Stimulated activated CD4-positive, alpha-beta T cell treated with anti-CD3 and anti-CD28 coated beads, Interleukin-1b, Interleukin-23, amount 100 ng/mL, for 24 hours (primary cell): ENCODE measurements around the gene SRGAP1.
"Not testable (repeated sequence)": the region's sequence is repeated elsewhere in the genome, so short reads cannot be mapped to it uniquely, and the experiment has no call there.

Source experiments
- DNase-seq, 4 experiments: peaks; one replicate each; pipeline ENCODE4 v3.0.0-alpha.2; 2020; ENCODE audit warnings: low read depth in 4 of 4, low spot score in 1 of 4

SRGAP1 gene

GRCh38 chr12:64107776-64108175 is 263.3 kb downstream of the SRGAP1 start:
- no peak for DNase-seq

DNA sequence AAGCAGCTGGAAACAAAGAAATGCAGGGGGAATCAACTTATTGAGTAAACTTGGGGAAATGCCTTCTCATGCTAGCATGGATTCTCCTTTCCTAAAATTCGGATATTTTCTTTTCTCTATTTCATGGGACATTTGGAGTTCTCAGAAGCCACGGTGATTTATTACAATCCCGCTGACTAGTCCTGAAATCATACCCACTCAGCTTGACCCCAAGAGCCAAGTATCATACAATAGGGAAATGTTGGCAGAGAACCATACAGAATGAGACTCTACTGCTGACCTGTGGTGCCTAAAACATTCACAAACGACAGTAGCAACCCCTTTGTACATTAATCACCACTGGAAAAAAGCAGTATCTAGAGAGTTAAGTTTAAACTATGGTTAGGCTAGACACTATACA is 265.2 kb downstream of the SRGAP1 start:
- no peak for DNase-seq

DNA sequence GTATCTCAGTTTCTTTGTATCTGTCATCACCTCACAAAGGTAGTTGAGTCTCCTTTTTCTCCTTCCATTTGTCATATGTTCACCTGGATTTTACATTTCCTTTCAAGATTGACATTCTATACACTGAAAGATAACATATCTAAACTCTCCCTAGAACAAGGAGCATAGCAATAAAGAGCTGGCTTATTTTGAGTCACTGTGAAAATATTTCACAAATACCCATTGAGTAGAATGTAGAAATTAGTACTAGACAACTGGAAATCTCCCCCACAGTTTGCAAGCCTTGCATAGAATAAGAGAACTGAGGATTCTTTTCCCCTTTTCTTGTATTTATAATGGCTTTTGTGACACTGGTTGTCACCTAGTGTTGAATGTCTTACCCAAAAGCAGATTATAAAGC is 266.4 kb downstream of the SRGAP1 start:
- DNase-seq: no peak

GRCh38 chr12:64116969-64117368 is 272.5 kb downstream of the SRGAP1 start:
- DNase-seq: no peak

- no peak for DNase-seq
These were observed 276.1 kb downstream of the SRGAP1 start for GRCh38 chr12:64120568-64120967.

DNA sequence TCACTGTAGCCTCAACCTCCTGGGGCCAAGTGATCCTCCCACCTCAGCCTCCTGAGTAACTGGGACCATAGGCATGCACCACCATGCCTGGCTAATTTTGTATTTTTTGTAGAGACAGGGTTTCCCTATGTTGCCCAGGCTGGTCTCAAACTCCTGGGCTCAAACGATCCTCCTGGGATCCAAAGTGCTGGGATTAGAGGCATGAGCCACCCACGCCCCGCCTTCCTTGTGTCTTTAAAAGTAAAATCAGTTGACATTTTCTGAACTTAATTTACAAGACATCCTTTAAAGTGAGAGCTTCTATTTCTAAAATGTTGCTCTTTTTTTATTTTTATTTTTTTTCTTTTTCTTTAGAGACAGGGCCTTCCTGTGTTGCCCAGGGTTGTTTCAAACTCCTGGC is 276.6 kb downstream of the SRGAP1 start:
- not testable (repeated sequence) for DNase-seq

- no peak for DNase-seq
These were observed 277.7 kb downstream of the SRGAP1 start for GRCh38 chr12:64122154-64122553.

- no peak for DNase-seq
These were observed 278.5 kb downstream of the SRGAP1 start for GRCh38 chr12:64122995-64123394.

GRCh38 chr12:64123448-64123847 is 278.9 kb downstream of the SRGAP1 start:
- DNase-seq: no peak

- no peak for DNase-seq
These were observed 280.2 kb downstream of the SRGAP1 start for GRCh38 chr12:64124511-64125197.

GRCh38 chr12:64125913-64126312 is 281.4 kb downstream of the SRGAP1 start:
- DNase-seq: no peak

DNA sequence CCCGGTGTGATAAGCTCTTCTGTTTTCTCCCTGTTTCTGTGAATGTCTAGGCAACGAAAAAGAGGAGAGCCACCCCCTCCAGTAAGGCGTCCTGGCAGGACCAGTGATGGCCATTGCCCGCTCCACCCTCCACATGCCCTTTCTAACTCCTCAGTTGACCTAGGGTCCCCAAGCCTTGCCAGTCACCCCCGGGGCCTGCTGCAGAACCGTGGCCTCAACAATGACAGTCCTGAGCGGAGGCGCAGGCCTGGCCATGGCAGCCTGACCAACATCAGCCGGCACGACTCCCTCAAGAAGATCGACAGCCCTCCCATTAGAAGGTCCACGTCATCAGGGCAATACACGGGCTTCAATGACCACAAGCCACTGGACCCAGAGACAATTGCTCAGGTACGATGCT is 283.3 kb downstream of the SRGAP1 start:
- no peak for DNase-seq

DNA sequence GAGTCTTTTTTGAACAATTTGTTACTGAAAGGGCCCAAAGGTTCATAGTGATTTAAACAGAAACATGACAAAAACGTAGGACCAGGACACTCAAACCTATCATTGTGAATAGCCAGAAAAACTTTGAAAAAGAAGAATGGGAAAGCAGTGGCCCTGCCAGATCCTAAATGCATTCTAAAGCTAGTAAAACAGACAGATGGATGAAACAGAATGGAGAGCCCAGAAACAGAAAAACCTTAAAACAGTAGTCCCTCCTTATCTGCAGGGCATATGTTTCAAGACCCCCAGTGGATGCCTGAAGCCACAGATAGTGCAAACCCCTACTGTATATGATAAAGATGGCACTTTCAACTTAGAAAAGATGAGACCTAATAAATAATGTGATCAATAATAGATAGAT is 283.9 kb downstream of the SRGAP1 start:
- DNase-seq: no peak

DNA sequence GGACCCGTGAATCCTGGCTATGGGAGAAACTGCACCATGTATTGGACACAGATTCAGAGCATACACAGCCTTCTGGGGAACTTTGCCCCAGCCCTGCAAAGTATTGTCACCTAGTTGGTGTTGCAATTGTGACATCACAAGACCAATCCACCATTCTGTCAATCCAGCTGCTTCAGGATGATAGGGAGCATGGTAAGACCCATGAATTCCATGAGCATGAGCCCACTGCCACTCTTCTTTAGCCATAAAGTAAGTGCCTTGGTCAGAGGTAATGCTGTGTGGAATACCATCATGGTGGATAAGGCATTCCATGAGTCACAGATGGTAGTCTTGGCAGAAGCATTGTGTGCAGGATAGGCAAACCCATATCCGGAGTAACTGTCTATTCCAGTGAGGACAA is 286.0 kb downstream of the SRGAP1 start:
- not testable (repeated sequence) for DNase-seq

GRCh38 chr12:64131456-64131855 is 287.0 kb downstream of the SRGAP1 start:
- not testable (repeated sequence) for DNase-seq

DNA sequence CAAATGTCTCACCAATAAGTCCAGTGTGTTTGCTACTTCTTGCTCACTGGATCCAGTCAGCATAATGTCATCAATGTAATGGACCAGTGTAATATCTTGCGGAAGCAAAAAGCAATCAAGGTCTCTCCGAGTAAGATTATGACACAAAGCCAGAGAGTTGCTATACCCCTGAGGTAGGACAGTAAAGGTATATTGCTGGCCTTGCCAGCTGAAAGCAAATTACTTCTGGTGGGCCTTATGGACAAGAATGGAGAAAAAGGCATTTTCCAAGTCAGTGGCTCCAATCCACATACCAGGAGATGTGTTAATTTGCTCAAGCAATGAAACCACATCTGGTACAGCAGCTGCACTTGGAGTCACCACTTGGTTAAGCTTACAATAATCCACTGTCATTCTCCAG is 288.2 kb downstream of the SRGAP1 start:
- not testable (repeated sequence) for DNase-seq

DNA sequence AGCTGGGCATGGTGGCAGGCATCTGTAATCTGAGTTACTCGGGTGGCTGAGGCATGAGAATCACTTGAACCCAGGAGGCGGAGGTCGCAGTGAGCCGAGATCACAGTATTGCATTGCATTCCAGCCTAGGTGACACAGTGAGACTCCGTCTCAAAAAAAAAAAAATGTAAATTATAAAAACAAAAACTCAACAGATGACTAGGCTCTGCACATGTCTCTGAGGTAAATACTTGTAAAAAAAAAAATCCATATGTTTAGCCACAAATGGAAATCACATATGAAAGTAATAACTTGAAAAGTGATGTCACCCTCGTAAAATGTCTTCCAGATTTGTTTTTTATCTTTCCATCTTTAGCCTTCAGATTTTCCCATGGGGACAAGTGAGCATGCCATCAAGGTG is 292.6 kb downstream of the SRGAP1 start:
- no peak for DNase-seq

DNA sequence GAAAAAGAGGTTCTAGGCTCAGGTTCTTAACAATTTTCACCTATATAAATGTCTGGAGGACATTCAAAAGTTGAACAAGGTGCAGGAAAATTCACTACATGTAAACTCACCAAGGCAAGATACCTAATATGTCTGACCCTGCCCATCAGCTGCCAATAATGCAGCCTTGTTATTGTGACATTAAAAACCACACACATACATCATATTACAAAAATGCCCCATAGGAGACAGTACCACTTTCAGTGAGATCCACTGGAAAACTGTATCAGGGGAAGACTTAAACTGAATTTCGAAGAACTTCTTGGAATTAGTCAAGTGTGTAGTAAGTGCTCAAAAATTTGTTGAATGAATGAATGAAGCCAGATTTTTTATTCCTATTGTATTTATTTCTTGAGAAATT is 294.5 kb downstream of the SRGAP1 start:
- no peak for DNase-seq

DNA sequence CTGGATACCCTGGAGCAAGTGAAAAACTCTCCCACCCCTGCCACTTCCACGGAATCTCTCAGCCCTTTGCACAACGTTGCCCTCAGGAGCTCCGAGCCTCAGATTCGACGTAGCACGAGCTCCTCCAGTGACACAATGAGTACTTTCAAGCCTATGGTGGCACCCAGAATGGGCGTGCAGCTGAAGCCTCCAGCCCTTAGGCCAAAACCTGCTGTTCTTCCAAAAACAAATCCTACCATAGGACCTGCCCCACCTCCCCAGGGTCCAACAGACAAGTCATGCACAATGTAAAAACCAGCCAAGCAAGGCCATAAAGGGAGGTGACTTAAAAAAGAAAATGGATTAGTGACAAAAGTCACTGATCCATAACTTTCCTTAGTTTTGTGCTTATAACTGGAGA is 297.9 kb downstream of the SRGAP1 start:
- DNase-seq: no peak

DNA sequence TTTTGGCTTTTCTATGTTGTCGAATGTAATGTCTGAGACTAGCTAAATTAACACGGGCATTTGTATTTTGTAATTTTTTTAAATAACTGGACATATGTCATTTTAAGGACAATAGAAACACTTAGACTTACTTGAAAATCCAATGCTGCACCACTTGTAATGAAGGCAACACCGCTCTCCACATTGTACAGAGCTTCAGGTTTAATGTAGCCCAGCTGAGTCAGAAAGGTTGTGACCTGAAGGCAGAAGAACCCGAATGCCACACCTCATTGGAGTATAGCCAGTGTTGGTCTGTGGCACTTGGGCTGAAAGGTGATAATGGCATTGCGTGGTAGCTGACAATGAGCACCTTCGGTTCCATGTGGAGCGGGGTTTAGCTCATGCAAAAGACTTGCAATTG is 298.3 kb downstream of the SRGAP1 start:
- DNase-seq: no peak

DNA sequence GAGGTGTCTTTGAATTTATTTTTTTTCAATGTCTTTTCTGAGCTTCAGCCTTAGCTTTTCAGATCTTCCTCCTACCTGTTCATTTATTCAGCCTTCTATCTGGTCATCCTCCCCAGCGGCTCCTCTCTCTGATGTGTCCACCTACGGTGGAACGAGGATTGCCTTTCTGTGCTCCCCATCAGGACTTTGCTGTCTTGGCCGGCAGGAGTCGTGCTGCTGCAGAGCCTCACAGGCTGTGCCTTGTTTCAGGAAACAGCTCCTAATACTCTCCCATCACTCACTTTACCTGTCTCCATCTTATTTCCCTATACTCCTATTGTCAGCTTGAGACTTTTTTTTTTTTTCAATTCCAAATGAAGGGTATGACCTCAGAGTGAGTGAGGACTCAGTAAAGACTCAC is 300.7 kb downstream of the SRGAP1 start:
- no peak for DNase-seq

DNA sequence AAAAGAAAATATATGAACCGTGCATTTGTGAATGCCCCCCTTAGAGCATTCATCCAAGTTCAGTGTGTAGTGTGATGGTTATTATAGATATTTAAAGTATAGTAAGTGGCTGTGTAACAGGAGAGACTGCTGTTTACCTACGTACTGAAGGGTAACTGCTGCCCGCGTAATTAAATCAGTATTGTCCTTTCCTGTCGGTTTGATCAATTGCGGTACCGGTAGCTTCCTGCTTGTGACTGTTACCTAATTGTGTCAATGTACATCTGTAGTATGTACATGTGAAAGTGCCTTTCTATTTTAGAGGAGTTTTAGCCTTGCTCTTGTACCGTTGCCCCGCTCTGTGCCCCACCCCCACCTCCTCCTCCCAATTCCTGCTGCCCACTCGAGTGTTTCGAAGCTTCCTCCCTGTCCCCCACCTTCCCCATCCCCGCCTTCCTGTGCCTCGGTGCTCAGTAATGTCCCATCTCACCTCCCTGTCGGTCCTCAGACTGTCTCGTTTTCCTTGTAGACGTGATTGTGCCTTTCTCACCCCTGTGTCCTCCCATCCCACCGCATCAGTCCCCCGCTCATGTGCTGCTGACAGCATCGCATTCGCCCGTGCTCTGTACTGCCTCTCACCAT is 302.6 kb downstream of the SRGAP1 start:
- no peak for DNase-seq

DNA sequence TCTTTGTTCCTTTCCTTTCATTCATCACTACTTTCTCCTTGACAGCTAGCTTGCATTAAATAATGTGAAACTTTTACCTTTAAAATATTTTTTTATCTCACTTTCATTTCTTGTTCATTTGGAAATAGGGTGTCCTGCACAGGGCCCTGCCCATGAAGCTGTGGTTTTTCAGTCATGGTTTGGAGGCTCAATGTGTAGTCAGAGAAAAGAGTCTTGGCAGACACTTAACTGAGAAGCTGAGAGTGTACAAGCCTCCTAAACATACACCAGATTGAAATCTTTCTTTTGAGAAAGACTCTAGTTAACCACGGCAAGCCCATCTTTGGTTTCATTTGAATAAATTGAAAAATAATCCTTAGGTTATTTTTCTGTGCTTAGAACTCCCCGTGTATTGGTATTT is 303.4 kb downstream of the SRGAP1 start:
- no peak for DNase-seq
